Measurements from ENCODE around the gene CLCN4.

The CLCN4 gene

DNA sequence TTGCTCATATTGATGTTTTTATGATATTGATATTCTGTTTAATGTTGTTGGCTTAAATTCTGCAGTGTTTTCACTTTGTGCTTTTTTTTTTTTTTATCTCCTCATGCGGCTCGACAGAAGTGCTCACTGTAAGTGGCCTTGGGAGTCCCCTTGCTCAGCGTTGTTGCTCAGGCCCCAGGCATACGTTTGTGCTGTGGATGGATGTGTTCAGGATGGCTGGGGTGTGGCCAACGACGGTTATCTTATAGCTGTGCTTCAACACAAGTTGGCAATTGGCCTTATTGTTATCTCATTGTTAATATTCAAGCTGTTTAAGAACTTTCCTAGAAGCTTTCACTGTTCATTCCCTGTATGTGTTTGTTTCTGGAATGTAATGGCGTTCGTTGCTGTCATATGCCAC, 36.4 kb upstream of the CLCN4 start:
- Mint-ChIP-seq H3K4me1 (ENCODE audit: low read depth) (peaks cover 5% of the 10 kb centered on the region), H3K9me3 (no peaks in the 10 kb centered on the region), H3K27me3 (ENCODE audit: low read depth) (no peaks in the 10 kb centered on the region), H3K27ac (no peak overlapping the region), H3K36me3 (ENCODE audit: low read depth) (peaks cover 11% of the 10 kb centered on the region), H3K4me3 (no peak overlapping the region)
- no peak for DNase-seq (ENCODE audit: low spot score)

DNA sequence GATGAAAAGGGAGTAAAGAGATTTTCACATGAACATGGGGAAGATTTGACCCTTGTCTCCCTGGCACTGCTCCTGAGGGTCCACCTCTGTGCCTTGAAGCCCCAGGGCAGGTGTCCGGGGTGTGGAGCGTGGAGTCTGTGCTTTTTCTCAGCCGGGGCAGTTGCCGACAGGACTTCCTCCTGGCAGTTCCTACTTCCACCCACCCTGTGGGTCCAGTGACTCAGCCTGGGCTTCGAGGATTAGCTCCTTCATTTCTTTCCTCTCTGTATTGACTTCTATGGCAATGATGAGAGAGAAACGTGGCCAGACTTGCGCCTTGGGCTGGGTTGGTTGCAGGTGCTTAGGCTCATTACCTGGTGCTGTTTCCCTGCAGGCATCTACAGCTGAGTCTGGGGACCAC, 35.9 kb upstream of the CLCN4 start:
- Mint-ChIP-seq H3K4me3 (no peak overlapping the region), H3K9me3 (no peaks in the 10 kb centered on the region), H3K36me3 (ENCODE audit: low read depth) (peaks cover 11% of the 10 kb centered on the region), H3K27ac (no peak overlapping the region), H3K27me3 (ENCODE audit: low read depth) (no peaks in the 10 kb centered on the region), H3K4me1 (ENCODE audit: low read depth) (peaks cover 5% of the 10 kb centered on the region)
- no peak for DNase-seq (ENCODE audit: low spot score)

DNA sequence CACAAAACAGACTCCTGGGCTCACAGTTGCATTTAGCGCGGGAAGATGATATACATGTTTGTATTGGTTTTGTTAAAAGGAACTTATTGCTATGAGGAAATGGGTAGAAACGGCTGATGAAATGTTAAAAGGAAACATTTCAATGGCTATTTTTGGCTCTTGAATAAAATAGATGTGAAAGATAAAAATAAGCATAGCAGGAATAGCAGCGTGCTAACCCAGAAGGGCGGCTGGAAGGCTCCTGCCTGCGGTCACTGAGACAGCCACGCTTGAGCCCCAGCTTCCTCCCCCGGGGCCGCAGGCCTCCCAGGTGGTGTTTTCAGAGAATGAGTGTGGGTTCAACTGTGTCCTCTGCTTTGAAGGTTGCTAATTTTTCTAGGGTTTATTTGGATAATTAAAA, 35.0 kb upstream of the CLCN4 start:
- no peaks in the 10 kb centered on the region for H3K27me3 Mint-ChIP-seq (ENCODE audit: low read depth)
- no peak overlapping the region for H3K4me3 Mint-ChIP-seq
- H3K9me3 Mint-ChIP-seq, result no peaks in the 10 kb centered on the region
- H3K4me1 Mint-ChIP-seq (ENCODE audit: low read depth), result peaks cover 5% of the 10 kb centered on the region
- H3K27ac Mint-ChIP-seq, result no peak overlapping the region
- H3K36me3 Mint-ChIP-seq (ENCODE audit: low read depth), result peaks cover 6% of the 10 kb centered on the region
- no peak for DNase-seq (ENCODE audit: low spot score)

DNA sequence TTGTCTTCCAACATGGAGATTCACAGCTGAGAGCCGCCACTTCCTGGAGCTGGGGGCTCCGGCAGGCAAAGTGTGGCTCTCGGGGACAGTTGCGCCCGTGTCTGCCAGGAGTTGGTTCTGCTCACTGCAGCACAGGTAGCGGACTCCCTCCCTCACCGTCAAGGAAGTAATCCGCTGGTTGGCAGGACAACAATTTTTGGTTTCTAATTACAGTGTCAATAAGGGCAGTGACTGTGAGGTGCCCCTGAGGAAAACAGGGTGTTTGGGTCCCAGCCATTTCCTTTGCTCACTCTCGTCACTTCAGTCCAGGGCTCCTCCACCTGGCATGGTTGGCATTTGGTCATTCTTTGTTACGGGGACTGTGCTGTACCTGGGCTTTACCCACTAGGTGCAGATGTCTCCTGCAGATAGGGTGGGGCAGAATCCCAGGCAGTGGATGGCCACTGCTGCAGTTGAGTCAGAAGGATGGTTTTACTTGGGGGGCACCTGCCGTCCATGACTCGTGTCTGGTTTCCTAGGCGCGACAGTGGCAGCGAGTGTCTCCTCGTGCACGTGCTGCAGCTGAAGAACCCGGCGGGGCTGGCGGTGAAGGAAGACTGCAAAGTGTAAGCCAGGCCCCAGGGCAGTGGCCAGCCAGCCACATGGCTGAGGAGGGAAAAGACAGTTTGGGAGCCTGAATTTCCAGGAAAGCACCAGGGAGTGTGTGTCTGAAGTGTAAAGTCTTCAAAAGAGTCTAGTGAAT, 32.1 kb upstream of the CLCN4 start:
- Mint-ChIP-seq H3K27ac (no peak overlapping the region), H3K4me1 (ENCODE audit: low read depth) (peaks cover 1% of the 10 kb centered on the region), H3K9me3 (no peaks in the 10 kb centered on the region), H3K36me3 (ENCODE audit: low read depth) (peaks cover 5% of the 10 kb centered on the region), H3K27me3 (ENCODE audit: low read depth) (no peaks in the 10 kb centered on the region), H3K4me3 (no peak overlapping the region)
- no peak for DNase-seq (ENCODE audit: low spot score)

DNA sequence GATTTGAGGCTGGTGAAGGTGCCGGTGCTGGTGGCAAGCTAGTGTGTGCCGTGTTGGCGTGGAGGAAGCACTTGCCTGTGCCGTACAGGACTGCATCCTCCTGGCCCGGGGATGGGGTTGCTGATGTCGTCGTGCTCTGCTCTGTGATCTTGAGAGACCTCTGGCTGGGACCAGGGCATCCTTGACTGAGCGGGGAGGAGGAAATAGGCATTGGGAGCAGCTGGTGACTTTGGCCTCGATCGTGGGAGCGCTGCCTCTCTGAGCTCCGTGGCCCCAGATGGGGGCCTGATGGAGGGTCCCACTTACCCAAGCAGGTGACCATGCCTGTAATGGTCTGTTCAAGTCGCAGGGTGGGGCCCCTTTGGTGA, 31.5 kb upstream of the CLCN4 start:
- no peaks in the 10 kb centered on the region for H3K9me3 Mint-ChIP-seq
- H3K4me1 Mint-ChIP-seq (ENCODE audit: low read depth), result peaks cover 1% of the 10 kb centered on the region
- no peaks in the 10 kb centered on the region for H3K27me3 Mint-ChIP-seq (ENCODE audit: low read depth)
- H3K27ac Mint-ChIP-seq, result no peak overlapping the region
- no peak overlapping the region for H3K4me3 Mint-ChIP-seq
- DNase-seq (ENCODE audit: low spot score), result no peak
- peaks cover 5% of the 10 kb centered on the region for H3K36me3 Mint-ChIP-seq (ENCODE audit: low read depth)

DNA sequence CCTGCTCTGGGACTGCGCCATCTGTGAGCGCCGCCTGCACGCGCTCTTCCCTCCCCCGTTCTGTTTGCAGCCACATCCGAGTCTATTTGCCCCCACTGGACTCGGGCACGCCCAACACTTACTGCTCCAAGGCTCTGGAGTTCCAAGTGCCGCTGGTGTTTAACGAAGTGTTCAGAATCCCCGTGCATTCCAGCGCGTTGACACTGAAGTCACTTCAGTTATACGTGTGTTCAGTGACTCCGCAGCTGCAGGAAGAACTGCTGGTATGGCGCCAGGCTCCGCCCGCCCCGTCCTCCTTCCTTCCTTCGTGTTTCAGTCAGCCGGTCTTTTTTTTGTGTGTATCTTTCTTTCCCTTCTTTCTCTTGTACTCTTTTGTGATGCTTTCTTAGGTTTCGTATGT, 30.7 kb upstream of the CLCN4 start:
- Mint-ChIP-seq H3K27ac (no peak overlapping the region), H3K36me3 (ENCODE audit: low read depth) (peaks cover 7% of the 10 kb centered on the region), H3K4me3 (no peak overlapping the region), H3K27me3 (ENCODE audit: low read depth) (no peaks in the 10 kb centered on the region), H3K9me3 (no peaks in the 10 kb centered on the region), H3K4me1 (ENCODE audit: low read depth) (no peaks in the 10 kb centered on the region)
- no peak for DNase-seq (ENCODE audit: low spot score)

DNA sequence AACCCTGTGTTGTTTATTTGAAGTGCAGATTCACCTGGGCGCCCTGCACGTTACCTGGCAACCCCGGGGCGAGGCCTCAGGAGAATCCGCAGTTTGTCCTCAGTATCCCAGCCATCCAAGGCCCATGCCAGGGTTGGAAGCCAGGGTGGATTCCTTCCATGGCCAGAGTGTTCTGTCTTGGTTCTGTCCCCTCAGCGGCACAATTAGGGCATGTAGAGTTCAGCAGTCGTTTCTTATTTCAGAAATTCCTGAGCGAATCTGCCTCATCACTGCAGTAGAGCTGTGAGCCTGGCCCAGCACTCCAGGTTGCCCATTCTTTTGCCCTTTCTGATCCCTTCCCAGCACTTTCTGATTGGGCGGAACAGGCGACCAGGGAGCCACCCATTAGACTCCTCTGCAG, 29.9 kb upstream of the CLCN4 start:
- Mint-ChIP-seq H3K9me3 (no peaks in the 10 kb centered on the region), H3K27me3 (ENCODE audit: low read depth) (no peaks in the 10 kb centered on the region), H3K27ac (no peak overlapping the region), H3K36me3 (ENCODE audit: low read depth) (peaks cover 7% of the 10 kb centered on the region), H3K4me1 (ENCODE audit: low read depth) (no peaks in the 10 kb centered on the region), H3K4me3 (no peak overlapping the region)
- DNase-seq (ENCODE audit: low spot score), result no peak

DNA sequence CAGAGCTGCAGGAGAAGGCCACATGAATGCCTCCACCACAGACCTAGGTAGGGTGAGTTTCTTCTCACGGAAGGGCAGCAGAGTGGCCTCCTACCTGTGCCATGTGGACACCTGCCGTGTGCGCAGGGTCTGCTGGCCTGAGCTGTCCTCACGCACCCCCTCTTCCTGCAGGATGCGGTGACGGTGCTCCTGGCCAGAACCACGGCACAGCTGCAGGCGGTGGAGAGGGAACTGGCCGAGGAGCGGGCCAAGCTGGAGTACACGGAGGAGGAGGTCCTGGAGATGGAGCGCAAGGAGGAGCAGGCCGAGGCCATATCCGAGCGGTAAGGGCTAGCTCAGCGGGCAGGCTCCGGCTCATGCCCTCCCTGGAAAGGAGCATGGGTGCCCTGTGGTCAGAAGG, 28.4 kb upstream of the CLCN4 start:
- DNase-seq (ENCODE audit: low spot score), result no peak
- no peaks in the 10 kb centered on the region for H3K27me3 Mint-ChIP-seq (ENCODE audit: low read depth)
- no peak overlapping the region for H3K27ac Mint-ChIP-seq
- H3K4me3 Mint-ChIP-seq, result no peak overlapping the region
- peaks cover 7% of the 10 kb centered on the region for H3K36me3 Mint-ChIP-seq (ENCODE audit: low read depth)
- no peaks in the 10 kb centered on the region for H3K9me3 Mint-ChIP-seq
- H3K4me1 Mint-ChIP-seq (ENCODE audit: low read depth), result no peaks in the 10 kb centered on the region

DNA sequence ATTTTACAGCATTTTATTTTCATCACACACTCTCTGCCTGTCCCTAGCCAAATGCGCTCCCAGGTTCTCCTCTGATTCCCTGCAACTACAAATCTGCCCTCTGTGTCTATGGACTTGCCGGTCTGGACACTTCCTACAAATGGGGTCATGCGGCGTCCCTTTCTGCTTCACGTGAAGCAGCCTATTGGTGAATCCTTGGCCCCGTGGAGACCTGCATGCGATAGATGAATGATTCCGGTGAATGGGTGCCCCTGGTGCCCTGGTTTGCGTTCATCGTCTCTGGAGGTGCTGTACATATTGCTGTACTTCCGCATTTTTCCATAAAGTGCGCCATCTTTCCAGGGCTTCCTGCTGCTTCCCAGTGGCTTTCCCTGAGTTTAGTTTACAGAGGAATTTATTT, 27.5 kb upstream of the CLCN4 start:
- Mint-ChIP-seq H3K27ac (no peak overlapping the region), H3K36me3 (ENCODE audit: low read depth) (peaks cover 7% of the 10 kb centered on the region), H3K9me3 (no peaks in the 10 kb centered on the region), H3K4me3 (no peak overlapping the region), H3K27me3 (ENCODE audit: low read depth) (no peaks in the 10 kb centered on the region), H3K4me1 (ENCODE audit: low read depth) (no peaks in the 10 kb centered on the region)
- no peak for DNase-seq (ENCODE audit: low spot score)

DNA sequence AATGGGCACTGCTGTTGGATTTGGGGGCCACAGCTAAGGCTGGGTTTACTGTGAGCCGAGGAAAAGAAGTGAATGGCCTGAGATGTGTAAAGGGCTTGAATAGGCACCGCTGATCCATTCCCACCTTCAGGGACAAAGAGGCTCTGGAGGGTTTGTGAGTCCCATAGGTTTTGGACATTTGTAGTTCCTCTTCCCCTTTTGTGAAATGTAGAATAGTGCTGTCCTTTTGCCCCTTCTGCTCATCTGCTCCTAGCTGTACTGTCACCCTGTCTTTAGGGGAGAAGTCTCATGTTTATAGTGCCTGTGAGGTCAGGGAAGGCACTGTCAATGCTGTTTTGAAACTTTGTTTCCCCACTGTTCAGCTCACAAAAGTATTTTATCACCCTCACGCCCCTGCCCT, 26.4 kb upstream of the CLCN4 start:
- H3K4me3 Mint-ChIP-seq, result no peak overlapping the region
- no peaks in the 10 kb centered on the region for H3K4me1 Mint-ChIP-seq (ENCODE audit: low read depth)
- H3K36me3 Mint-ChIP-seq (ENCODE audit: low read depth), result peaks cover 7% of the 10 kb centered on the region
- H3K27me3 Mint-ChIP-seq (ENCODE audit: low read depth), result no peaks in the 10 kb centered on the region
- no peak overlapping the region for H3K27ac Mint-ChIP-seq
- DNase-seq (ENCODE audit: low spot score), result no peak
- no peaks in the 10 kb centered on the region for H3K9me3 Mint-ChIP-seq

DNA sequence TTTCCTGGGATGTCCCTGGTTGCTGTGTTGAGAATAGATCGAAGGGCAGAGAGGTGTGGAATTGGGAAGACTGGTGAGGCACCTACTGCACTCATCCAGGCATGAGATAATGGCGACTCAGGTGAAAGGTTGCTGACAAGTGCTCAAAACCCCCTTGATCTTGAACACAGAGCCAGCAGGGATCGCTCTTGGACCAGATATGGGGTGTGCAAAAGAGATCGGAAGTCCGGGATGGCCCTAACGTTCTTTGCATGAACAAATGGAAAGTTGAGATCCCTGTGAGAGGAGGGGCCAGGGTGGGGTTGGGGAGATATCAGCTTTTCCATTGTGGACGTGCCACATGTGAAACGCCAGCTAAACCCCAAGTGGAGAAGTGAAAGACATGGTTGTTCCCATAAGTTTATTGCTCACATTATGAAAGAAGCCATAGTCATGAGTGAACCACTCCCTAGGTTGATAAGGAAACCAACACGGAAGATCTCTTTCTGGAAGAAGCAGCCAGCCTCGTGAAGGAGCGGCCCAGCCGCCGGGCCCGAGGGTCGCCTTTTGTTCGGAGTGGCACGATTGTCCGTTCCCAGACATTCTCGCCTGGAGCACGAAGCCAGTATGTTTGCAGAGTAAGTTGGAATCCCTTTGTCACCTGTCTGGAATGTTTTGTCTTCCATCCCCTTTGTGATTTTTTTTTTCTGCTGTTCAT, 22.6 kb upstream of the CLCN4 start:
- no peaks in the 10 kb centered on the region for H3K9me3 Mint-ChIP-seq
- H3K36me3 Mint-ChIP-seq (ENCODE audit: low read depth), result peaks cover 4% of the 10 kb centered on the region
- H3K4me1 Mint-ChIP-seq (ENCODE audit: low read depth), result no peaks in the 10 kb centered on the region
- no peaks in the 10 kb centered on the region for H3K27me3 Mint-ChIP-seq (ENCODE audit: low read depth)
- no peak for DNase-seq (ENCODE audit: low spot score)
- H3K4me3 Mint-ChIP-seq, result no peak overlapping the region
- H3K27ac Mint-ChIP-seq, result no peak overlapping the region

DNA sequence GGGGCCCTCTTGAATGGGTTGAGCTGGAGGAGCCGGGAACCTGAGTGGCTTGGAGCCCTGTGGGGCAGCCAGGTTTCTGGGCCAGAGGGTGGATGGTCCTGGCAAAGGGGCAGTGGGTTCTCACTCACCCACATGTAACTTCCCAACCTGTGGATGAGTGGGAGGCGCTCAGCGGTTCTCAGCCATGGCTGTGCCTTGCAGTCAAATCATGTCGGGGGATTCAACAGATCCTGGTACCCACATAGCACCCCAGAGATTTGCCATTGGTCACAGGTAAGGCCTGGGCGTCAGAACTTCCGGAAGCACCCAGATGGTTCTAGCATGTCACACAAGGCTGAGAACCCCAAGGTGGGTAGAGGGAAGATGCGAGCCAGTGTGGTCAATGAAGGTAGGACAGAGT, 21.9 kb upstream of the CLCN4 start:
- H3K27me3 Mint-ChIP-seq (ENCODE audit: low read depth), result no peaks in the 10 kb centered on the region
- H3K4me3 Mint-ChIP-seq, result no peak overlapping the region
- H3K9me3 Mint-ChIP-seq, result no peaks in the 10 kb centered on the region
- H3K4me1 Mint-ChIP-seq (ENCODE audit: low read depth), result no peaks in the 10 kb centered on the region
- peaks cover 4% of the 10 kb centered on the region for H3K36me3 Mint-ChIP-seq (ENCODE audit: low read depth)
- DNase-seq (ENCODE audit: low spot score), result no peak
- H3K27ac Mint-ChIP-seq, result no peak overlapping the region

DNA sequence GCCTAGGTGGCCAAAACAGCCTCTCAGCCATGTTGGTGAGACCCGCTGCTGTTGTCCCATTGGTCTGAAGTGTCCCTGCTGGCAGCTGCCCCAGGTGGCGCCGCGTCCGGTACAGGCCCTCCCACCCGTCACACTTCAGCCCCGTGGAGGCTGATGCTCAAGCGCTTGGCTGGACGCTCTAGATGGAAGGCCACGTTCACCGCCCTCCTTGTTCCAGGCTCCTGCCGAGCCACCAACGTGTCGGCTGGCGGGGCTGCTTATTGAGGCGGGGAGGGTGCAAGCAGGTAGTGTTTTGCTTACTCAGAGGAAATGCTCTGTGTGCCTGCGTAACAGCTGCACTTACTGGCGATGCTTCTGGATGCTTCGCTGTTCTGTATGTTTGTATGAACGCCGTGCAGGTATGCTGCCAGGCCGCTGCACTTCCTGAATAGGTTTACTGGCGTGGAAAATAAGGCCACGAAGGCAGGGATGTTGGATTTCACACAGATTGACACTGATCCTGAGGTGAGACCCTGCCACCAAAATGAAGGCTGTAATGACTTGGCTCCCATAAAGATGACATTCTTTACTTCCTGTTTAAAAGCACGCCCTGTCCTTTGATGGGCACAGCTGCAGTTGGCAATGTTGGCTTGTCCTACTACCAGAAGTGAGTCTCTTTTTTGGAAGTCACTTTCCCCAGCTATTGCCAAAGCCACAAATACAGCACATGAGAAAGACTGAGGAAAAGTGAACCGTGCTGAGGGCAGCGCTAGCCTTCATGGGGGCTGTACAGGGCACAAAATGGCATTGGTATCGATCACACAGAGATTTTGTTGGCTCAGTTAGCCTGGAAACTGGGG, 21.0 kb upstream of the CLCN4 start:
- Mint-ChIP-seq H3K9me3 (no peaks in the 10 kb centered on the region), H3K27ac (no peak overlapping the region), H3K4me3 (no peak overlapping the region), H3K27me3 (ENCODE audit: low read depth) (no peaks in the 10 kb centered on the region), H3K4me1 (ENCODE audit: low read depth) (no peaks in the 10 kb centered on the region), H3K36me3 (ENCODE audit: low read depth) (peaks cover 2% of the 10 kb centered on the region)
- no peak for DNase-seq (ENCODE audit: low spot score)

DNA sequence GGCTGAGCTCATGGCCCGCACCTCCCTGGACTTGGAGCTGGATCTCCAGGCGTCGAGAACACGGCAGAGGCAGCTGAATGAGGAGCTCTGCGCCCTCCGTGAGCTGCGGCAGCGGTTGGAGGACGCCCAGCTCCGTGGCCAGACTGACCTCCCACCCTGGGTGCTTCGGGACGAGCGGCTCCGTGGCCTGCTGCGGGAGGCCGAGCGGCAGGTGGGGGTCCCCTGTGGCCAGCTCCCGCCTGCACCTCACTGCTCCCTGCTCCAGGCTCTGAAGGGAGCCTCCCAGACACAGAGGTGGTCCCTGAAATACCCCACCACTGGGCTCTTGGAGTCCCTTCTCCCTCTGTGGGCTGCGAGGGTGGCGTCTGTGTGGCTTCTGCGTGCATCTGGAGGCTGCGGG, 18.0 kb upstream of the CLCN4 start:
- no peaks in the 10 kb centered on the region for H3K9me3 Mint-ChIP-seq
- H3K4me3 Mint-ChIP-seq, result no peak overlapping the region
- no peaks in the 10 kb centered on the region for H3K27me3 Mint-ChIP-seq (ENCODE audit: low read depth)
- H3K36me3 Mint-ChIP-seq (ENCODE audit: low read depth), result peaks cover 9% of the 10 kb centered on the region
- DNase-seq (ENCODE audit: low spot score), result no peak
- H3K4me1 Mint-ChIP-seq (ENCODE audit: low read depth), result no peaks in the 10 kb centered on the region
- H3K27ac Mint-ChIP-seq, result no peak overlapping the region
